K562 (cell line): ENCODE results near the gene NLRP12. TPM values are rescaled to one million over a fixed set of nuclear protein-coding genes. Genes with fewer than 3 reads are reported as not detected.
A peak's percentile ranks its signal among the peaks of the same experiment; 100 is the strongest.

Source experiments
- ETV1 ChIP-seq: fragments of 450-650 bp; conservative IDR thresholded peaks from 2 replicates; pipeline ENCODE4 v1.6.1; 2016; ENCODE audit warnings: missing genetic modification characterization, control low read depth, low read depth, missing compliant biosample characterization
- GABPB1 ChIP-seq: sonication (generic); formaldehyde crosslinking; IDR thresholded peaks from 2 replicates; pipeline ENCODE4 v1.8.0; 2022; ENCODE audit warnings: mild to moderate bottlenecking, missing genetic modification reagents
- HDAC3 ChIP-seq: fragments of 450-650 bp; IDR thresholded peaks from 2 replicates; pipeline ENCODE4 v1.6.1; 2018; ENCODE audit warnings: borderline replicate concordance, mild to moderate bottlenecking, moderate library complexity; ENCODE audit not compliant: partially characterized antibody
- MAZ ChIP-seq, 2 experiments: fragments of 450-650 bp in 1 of 2; sonication (generic) in 1 of 2; formaldehyde crosslinking; IDR thresholded peaks in 1 of 2; conservative IDR thresholded peaks in 1 of 2; 2 replicates each; pipeline versions ENCODE4 v1.4.0 to v1.5.0; 2020; ENCODE audit warnings: mild to moderate bottlenecking in 1 of 2, missing genetic modification reagents in 1 of 2
- MCM3 ChIP-seq: fragments of 450-650 bp; IDR thresholded peaks from 2 replicates; pipeline ENCODE4 v1.6.1; 2016
- MCM7 ChIP-seq, 2 experiments: fragments of 450-650 bp; IDR thresholded peaks; 2 replicates each; pipeline ENCODE4 v1.6.1; 2016 to 2018
- MECOM ChIP-seq: fragments of 250-450 bp; sonication (Bioruptor Pico); IDR thresholded peaks from 2 replicates; pipeline ENCODE4 v1.8.0; 2022; ENCODE audit warnings: inconsistent platforms
- POLR2G ChIP-seq: fragments of 200-400 bp; formaldehyde crosslinking; IDR thresholded peaks from 2 replicates; pipeline ENCODE4 v1.6.1; 2017; ENCODE audit warnings: low read depth, mild to moderate bottlenecking, antibody characterized with exemption, low read length, moderate library complexity
- TCF3 ChIP-seq: sonication (generic); formaldehyde crosslinking; IDR thresholded peaks from 2 replicates; pipeline ENCODE4 v1.4.0; 2020; ENCODE audit warnings: mild to moderate bottlenecking, missing genetic modification reagents
- XRCC4 ChIP-seq: IDR thresholded peaks from one replicate; pipeline ENCODE4 v1.6.1; 2011; ENCODE audit not compliant: insufficient read depth, insufficient read length; ENCODE audit errors: extremely low read depth
- ZC3H4 ChIP-seq: sonication (generic); formaldehyde crosslinking; IDR thresholded peaks from 2 replicates; pipeline ENCODE4 v1.9.0; 2021; ENCODE audit warnings: missing genetic modification reagents, borderline replicate concordance
- ZNF12 ChIP-seq: sonication (generic); formaldehyde crosslinking; IDR thresholded peaks from 2 replicates; pipeline ENCODE4 v1.4.0; 2020; ENCODE audit warnings: mild to moderate bottlenecking, missing genetic modification reagents
- ZNF140 ChIP-seq: fragments of 250-450 bp; sonication (Bioruptor Pico); IDR thresholded peaks from 2 replicates; pipeline ENCODE4 v1.8.0; 2021; ENCODE audit warnings: moderate library complexity, mild to moderate bottlenecking, inconsistent platforms
- ZNF436 ChIP-seq: fragments of 250-450, 450-650 bp; sonication (Bioruptor Pico); formaldehyde crosslinking; IDR thresholded peaks from 2 replicates; pipeline ENCODE4 v1.7.0; 2020; ENCODE audit warnings: mild to moderate bottlenecking
- ZNF79 ChIP-seq: fragments of 250-450 bp; sonication (Bioruptor Pico); IDR thresholded peaks from 2 replicates; pipeline ENCODE4 v1.4.0; 2020; ENCODE audit warnings: low read depth, mild to moderate bottlenecking, moderate library complexity
- polyA plus RNA-seq, 8 experiments: library from polyadenylated mRNA; depleted of rRNA in 4 of 8; stranded (reverse) in 5 of 8; unstranded in 3 of 8; fragments of >200 nt; fragmentation: Nextera tagmentation in 2 of 8; fragmentation: Illumina TruSeq in 1 of 8; extraction: Ambion mirVana in 2 of 8; extraction: Trizol in 1 of 8; gene quantifications; 2 replicates each; pipeline versions ENCODE4 v1.2.1 to v1.2.3, GENCODE V29; 2011 to 2014; ENCODE audit warnings: inconsistent platforms in 1 of 8, missing spikeins in 1 of 8
- total RNA-seq, 7 experiments: library from RNA; depleted of rRNA in 6 of 7; stranded (reverse); fragments of >200 nt in 6 of 7; fragmentation: Illumina TruSeq in 2 of 7; extraction: Trizol in 2 of 7; gene quantifications; 2 replicates each; pipeline versions ENCODE4 v1.2.1 to v1.2.3, GENCODE V29; 2011 to 2021; ENCODE audit warnings: low replicate concordance in 1 of 7

The NLRP12 gene
- total and polyA plus RNA-seq, 9 of the 15 experiments (the other 6 are each of a cell fraction or from before 2014, with no cell fraction given), result not detected

- TF ChIP-seq ZNF79 (CRISPR knock-in tag) (no peak), ZC3H4 (CRISPR knock-in tag) (no peak), POLR2G (peak; percentile 60; the same call in 1 of the 2 replicates), ZNF12 (no peak), MCM3 (no peak), XRCC4 (no peak), MECOM (CRISPR knock-in tag) (no peak), MAZ (CRISPR knock-in tag; conservative IDR thresholded peaks at IDR 0.05 in 1 of 2, IDR thresholded peaks at IDR 0.05 in 1 of 2) (peak; percentile 74 to 93), TCF3 (CRISPR knock-in tag) (no peak), ZNF436 (CRISPR knock-in tag) (no peak), ETV1 (tag) (peak; percentile 75), ZNF140 (CRISPR knock-in tag) (no peak), HDAC3 (no peak), GABPB1 (CRISPR knock-in tag) (no peak), MCM7 (IDR thresholded peaks at IDR 0.05) (no peak)
- TF ChIP-seq, all 486 proteins: peak for 68
Measured at GRCh38 chr19:53867225-53868090, 43.3 kb upstream of the NLRP12 start, which contains the start of gene MYADM (continued).
